ENCODE data around the gene UBXN6. TPM values are rescaled to one million over a fixed set of nuclear protein-coding genes. Genes with fewer than 3 reads are reported as not detected.

Gene UBXN6
- total RNA-seq, 3 donors from 2014 or later, result 79.1 to 104 (median 96.3) TPM

DNA sequence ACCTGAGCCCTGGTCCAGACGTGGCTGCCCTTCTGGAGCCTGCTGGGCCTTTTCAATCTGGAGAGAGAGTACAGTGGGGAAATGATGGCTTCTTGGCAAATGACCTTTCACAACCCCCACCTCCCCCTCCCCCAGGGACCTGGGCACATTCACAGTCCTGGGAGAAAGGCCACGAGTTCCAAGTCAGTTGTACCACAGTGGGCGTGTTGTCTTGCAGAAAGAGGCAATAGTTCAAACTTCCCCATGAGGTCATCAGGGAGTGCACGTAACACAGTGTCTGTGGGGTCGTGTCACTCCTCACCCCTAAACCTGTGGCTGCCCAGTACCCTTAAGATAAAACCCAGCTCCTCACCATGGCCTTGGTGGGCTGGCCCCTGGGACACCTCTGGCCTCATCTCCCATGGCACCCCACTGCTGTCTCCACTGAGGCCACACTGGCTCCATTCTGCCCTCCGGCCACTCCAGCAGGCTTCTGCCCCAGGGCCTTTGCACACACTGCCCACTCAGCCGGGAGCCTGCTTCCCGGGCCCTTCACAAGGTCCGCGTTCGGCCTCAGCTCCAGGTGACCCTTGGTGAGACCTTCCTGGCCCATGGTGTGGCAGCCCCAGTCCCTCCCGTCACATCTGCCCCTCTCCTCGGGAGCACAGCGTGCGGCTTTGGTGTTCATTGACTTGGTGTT, 47.4 kb upstream of the UBXN6 start:
- ATAC-seq (no peak), DNase-seq (no peak)
- no peaks in the 10 kb centered on the region for H3K36me3 ChIP-seq (ENCODE audit: low read depth)
- H3K4me1 ChIP-seq (ENCODE audit: low read depth), result no peaks in the 10 kb centered on the region
- TF ChIP-seq, protein P1, sequence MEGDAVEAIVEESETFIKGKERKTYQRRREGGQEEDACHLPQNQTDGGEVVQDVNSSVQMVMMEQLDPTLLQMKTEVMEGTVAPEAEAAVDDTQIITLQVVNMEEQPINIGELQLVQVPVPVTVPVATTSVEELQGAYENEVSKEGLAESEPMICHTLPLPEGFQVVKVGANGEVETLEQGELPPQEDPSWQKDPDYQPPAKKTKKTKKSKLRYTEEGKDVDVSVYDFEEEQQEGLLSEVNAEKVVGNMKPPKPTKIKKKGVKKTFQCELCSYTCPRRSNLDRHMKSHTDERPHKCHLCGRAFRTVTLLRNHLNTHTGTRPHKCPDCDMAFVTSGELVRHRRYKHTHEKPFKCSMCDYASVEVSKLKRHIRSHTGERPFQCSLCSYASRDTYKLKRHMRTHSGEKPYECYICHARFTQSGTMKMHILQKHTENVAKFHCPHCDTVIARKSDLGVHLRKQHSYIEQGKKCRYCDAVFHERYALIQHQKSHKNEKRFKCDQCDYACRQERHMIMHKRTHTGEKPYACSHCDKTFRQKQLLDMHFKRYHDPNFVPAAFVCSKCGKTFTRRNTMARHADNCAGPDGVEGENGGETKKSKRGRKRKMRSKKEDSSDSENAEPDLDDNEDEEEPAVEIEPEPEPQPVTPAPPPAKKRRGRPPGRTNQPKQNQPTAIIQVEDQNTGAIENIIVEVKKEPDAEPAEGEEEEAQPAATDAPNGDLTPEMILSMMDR (IDR thresholded peaks at IDR 0.05), result no peak
- intact Hi-C loops (cut with DNase I, micrococcal nuclease), result no loop called here
- H3K9me3 ChIP-seq, result no peaks in the 10 kb centered on the region
- no peak overlapping the region for H3K4me3 ChIP-seq

DNA sequence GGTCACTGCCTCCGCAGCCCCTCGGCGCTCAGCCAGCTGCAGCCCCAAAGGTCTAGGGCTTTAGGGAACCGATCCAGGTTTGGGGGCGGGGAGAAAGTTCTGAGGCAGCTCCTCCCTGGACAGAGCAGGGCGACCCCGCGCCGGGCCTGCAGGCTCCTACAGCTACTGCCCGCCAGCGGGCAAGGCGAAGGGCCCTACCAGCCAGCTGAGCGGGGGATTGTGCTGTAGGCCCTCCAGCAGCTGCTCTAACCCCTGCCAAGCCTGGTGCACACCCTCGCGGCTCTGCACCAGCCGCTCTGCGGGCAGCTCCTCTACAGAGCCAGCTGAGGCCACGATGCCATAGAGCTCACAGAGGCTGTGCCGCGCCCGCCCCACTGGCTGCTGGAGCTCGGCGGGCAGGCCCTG, 46.7 kb upstream of the UBXN6 start:
- H3K4me3 ChIP-seq, result no peak overlapping the region
- H3K9me3 ChIP-seq, result no peaks in the 10 kb centered on the region
- no peaks in the 10 kb centered on the region for H3K36me3 ChIP-seq (ENCODE audit: low read depth)
- ATAC-seq, result no peak
- intact Hi-C loops (cut with DNase I, micrococcal nuclease), result no loop called here
- H3K4me1 ChIP-seq (ENCODE audit: low read depth), result no peaks in the 10 kb centered on the region
- TF ChIP-seq, protein P1 (IDR thresholded peaks at IDR 0.05), result no peak
- DNase-seq, result no peak

DNA sequence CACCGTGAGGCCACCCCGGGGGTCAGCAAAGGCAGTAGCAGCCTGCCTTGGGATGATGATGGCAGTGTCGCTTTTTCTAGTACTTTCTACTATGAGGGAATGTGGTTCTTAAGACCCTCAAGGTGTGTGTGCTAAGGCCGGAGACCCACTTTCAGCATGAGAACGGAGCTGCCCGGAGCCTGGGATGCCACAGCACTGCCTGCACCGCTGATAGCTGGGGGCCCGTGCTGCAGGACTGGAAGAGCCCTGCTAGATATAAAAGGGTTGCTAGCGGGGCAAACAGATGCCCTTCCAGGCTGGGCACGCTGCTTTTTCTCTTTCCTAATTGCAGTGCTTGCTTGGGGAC, 46.2 kb upstream of the UBXN6 start:
- TF ChIP-seq, protein P1 (IDR thresholded peaks at IDR 0.05), result no peak
- ATAC-seq (no peak), DNase-seq (no peak)
- intact Hi-C loops (cut with DNase I, micrococcal nuclease), result no loop called here
- H3K4me3 ChIP-seq, result no peak overlapping the region
- no peaks in the 10 kb centered on the region for H3K9me3 ChIP-seq
- H3K4me1 ChIP-seq (ENCODE audit: low read depth), result no peaks in the 10 kb centered on the region
- H3K36me3 ChIP-seq (ENCODE audit: low read depth), result no peaks in the 10 kb centered on the region

DNA sequence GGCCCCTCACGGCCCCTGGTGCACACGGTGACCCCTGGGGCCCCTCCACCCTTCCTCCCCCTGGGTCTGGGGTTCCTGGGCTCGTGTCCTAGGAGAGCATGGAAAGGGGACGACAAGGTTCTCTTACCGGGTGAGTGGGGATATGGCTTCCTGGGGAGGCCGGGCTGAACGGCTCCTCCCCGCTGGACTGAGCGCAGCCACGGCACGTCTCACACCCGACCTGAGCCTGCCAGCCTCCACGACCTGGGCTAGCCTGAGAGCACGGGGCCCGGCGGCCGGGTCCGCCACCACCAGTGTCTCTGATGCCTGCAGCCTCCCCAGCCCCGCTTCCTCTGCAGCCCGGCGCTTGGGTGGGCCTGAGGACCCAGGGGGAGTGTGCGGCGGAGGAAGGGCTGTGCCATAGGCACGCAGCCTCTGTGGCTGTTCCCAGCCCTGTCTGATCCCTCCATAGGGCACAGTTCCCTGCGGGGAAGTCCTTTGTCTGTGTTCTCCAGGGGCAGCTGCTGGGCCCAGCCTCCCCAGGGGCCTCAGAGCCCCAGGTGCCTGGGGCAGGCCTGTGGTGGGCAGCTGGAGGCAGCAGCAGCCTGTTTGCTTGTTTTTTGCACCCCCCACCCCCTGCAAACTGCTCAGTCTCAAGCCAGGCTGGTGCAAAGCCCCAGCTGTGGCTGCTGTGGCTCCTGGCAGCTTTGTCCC, 45.7 kb upstream of the UBXN6 start:
- ATAC-seq (no peak), DNase-seq (no peak)
- no peaks in the 10 kb centered on the region for H3K9me3 ChIP-seq
- no peaks in the 10 kb centered on the region for H3K36me3 ChIP-seq (ENCODE audit: low read depth)
- no peaks in the 10 kb centered on the region for H3K4me1 ChIP-seq (ENCODE audit: low read depth)
- H3K4me3 ChIP-seq, result no peak overlapping the region
- intact Hi-C loops (cut with DNase I, micrococcal nuclease), result no loop called here
- TF ChIP-seq, protein P1 (IDR thresholded peaks at IDR 0.05), result no peak

DNA sequence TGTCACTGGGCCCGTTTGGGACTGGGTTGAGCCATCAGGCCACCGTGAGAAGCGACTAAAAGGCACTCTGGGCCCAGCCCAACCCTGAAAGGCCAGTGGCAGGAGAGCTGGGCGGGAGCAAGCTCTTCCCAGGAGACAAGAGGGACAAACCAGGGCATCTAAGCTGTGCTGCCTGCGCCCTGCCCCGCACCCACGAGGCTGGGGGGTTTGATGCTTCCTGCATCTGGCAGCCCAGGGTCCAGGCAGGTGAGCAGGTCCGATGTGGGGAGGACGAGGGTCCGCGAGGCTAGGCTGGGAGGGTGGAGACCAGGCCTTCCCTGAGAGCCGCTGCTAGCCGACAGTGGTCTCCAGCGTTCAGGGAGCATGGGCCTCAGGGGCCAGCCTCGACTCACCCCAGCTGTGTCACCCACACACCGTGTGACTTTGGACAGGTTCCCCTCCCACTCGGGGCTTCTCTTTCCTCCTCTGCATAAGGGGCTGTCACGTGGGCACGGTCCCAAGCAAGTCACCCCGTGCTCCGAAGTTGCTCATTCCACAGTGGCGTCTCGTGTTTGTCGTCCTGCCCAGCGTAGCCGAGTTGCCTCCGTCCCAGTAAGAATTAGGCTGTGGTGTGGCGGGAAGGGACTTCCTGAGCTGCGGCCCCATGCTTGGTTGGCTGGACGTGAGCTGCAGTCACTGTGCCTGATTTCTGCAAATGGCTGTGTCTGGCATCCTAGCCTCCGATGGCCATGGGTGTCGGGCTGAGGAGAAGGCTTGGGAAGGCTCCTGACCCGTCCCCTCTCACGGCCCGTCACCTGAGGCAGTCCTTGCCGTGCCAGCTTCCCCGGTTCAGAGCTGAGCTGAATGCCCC, 44.9 kb upstream of the UBXN6 start:
- TF ChIP-seq, protein P1 (IDR thresholded peaks at IDR 0.05), result no peak
- H3K9me3 ChIP-seq, result no peaks in the 10 kb centered on the region
- H3K4me3 ChIP-seq, result no peak overlapping the region
- intact Hi-C loops (cut with DNase I, micrococcal nuclease), result no loop called here
- H3K4me1 ChIP-seq (ENCODE audit: low read depth), result no peaks in the 10 kb centered on the region
- ATAC-seq, result no peak
- no peak for DNase-seq
- H3K36me3 ChIP-seq (ENCODE audit: low read depth), result no peaks in the 10 kb centered on the region
